ENCODE data around the gene SSBP2. TPM values are rescaled to one million over a fixed set of nuclear protein-coding genes. Genes with fewer than 3 reads are reported as not detected.
"Not testable (repeated sequence)": the region's sequence is repeated elsewhere in the genome, so short reads cannot be mapped to it uniquely, and the experiment has no call there.

SSBP2 gene
- total RNA-seq, 1 donor = 15.5 TPM

DNA sequence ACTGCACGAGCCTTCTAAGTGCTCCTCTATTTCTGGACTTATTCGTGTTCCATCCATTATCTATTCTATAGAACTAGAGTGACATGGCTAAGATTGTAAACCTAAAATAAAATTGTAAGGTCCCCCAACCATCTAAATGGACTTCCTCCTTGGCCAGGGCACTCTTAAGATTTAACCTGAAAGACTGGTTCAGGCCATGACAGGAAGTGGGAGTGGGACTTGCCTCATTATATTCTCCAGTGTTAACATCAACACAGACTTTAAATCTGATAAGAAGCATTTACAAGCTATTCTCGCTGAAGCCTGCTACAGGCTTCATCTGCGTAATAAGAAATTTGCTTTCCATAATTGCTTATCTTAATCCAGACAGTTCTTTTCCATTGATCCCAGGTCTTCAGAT, 117.0 kb downstream of the SSBP2 start:
- no peak overlapping the region for H3K4me3 ChIP-seq (ENCODE audit: low read depth, low read length)
- TF ChIP-seq, protein P1, sequence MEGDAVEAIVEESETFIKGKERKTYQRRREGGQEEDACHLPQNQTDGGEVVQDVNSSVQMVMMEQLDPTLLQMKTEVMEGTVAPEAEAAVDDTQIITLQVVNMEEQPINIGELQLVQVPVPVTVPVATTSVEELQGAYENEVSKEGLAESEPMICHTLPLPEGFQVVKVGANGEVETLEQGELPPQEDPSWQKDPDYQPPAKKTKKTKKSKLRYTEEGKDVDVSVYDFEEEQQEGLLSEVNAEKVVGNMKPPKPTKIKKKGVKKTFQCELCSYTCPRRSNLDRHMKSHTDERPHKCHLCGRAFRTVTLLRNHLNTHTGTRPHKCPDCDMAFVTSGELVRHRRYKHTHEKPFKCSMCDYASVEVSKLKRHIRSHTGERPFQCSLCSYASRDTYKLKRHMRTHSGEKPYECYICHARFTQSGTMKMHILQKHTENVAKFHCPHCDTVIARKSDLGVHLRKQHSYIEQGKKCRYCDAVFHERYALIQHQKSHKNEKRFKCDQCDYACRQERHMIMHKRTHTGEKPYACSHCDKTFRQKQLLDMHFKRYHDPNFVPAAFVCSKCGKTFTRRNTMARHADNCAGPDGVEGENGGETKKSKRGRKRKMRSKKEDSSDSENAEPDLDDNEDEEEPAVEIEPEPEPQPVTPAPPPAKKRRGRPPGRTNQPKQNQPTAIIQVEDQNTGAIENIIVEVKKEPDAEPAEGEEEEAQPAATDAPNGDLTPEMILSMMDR (IDR thresholded peaks at IDR 0.05; ENCODE audit: insufficient read depth, low read depth, low read length) = no peak
- DNase-seq (ENCODE audit: low read depth) = no peak

DNA sequence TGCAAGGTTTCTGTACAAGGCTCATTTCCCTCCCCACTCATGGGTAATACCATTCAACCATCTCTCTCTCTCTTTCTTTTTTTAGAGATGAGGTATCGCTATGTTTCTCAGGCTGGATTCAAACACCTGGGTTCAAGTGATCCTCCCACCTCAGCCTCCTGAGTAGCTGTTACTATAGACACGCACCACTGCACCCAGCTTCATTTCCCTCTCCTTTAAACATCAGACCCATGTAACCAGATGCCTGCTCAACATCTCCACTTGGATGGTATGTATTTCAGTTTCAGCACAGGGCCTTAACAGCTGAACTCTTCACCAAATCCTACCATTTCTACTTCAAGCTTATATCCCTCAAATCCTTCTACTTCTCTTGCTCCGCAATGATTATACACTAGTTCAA, 117.4 kb downstream of the SSBP2 start:
- DNase-seq (ENCODE audit: low read depth) = no peak
- TF ChIP-seq, protein P1 (IDR thresholded peaks at IDR 0.05; ENCODE audit: insufficient read depth, low read depth, low read length) = no peak
- no peak overlapping the region for H3K4me3 ChIP-seq (ENCODE audit: low read depth, low read length)

DNA sequence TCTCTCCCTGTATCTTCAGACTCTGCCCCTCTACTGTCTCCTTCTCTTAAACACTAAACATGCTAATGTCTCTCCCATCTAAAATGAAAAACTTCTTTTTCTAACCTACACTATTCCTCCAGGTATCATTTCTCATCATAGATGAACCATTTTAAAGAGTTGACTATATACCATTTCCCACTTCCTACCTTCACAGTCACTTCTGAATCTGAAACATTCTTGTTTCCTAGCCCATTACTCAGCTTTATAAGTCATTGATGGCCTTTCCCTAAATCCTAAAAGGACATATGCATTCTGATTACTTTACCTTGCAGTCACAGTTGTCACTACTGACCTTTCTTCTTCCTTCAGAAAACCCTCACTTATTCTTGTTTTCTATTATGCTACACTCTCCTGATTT, 118.2 kb downstream of the SSBP2 start:
- TF ChIP-seq, protein P1 (IDR thresholded peaks at IDR 0.05; ENCODE audit: insufficient read depth, low read depth, low read length) = no peak
- no peak overlapping the region for H3K4me3 ChIP-seq (ENCODE audit: low read depth, low read length)
- no peak for DNase-seq (ENCODE audit: low read depth)

DNA sequence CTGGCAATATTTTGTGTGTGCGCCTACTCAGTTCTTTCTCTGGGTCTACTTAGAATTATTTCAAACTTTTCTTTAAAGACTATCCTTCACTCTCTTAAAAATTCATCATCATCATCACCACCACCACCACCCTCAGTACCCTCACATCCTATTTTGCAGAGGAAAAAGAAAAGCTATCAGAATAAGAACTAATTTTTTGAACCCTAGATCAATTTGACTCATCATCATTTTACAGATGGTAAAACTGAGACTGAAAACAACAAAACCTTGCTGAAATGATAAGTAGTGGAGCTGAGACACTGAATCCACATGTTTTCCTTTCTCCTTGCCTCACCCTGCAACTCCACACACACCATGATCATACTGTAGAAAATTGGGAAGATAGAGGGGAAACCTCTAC, 119.3 kb downstream of the SSBP2 start:
- TF ChIP-seq, protein P1 (IDR thresholded peaks at IDR 0.05; ENCODE audit: insufficient read depth, low read depth, low read length) = no peak
- no peak overlapping the region for H3K4me3 ChIP-seq (ENCODE audit: low read depth, low read length)
- DNase-seq (ENCODE audit: low read depth) = no peak

DNA sequence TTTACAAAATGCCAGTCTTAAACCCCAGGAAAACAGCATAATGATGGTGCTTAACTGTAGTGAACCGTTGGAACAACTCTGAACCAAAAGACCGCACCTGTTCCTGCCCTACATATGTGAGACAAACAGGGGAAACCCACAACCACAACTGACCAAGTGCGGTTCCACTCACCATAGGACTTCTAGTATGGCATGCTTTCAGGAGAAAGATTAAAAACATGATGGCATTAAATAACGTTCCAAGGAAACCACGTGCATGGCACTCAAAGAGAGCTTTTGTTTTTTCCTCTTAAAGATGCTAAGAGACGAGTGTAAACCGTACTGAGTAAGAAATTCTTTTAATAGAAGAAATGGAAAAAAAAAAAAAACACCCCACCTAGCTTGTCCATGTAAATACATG, 119.8 kb downstream of the SSBP2 start:
- H3K4me3 ChIP-seq (ENCODE audit: low read depth, low read length) = no peak overlapping the region
- TF ChIP-seq, protein P1 (IDR thresholded peaks at IDR 0.05; ENCODE audit: insufficient read depth, low read depth, low read length) = no peak
- no peak for DNase-seq (ENCODE audit: low read depth)

DNA sequence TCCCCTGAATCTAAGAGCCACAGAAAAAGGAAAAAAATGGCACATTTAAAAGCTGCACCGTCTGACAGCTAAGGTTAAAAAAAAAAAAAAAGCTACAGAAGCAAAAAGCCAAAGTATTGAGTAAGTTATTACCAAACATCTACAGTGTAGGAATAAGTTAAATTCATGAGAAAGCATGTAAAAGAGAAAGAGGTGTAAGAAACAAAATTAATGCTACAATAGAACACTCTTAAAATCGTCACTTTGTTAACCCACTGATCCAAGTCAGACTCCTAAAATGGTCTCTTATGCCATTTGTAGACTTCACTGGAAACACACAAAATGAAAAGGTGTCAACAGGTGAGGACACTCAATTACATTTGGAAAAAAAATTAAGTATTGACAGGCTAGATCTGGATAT, 120.2 kb downstream of the SSBP2 start:
- H3K4me3 ChIP-seq (ENCODE audit: low read depth, low read length) = no peak overlapping the region
- no peak for DNase-seq (ENCODE audit: low read depth)
- TF ChIP-seq, protein P1 (IDR thresholded peaks at IDR 0.05; ENCODE audit: insufficient read depth, low read depth, low read length) = no peak

DNA sequence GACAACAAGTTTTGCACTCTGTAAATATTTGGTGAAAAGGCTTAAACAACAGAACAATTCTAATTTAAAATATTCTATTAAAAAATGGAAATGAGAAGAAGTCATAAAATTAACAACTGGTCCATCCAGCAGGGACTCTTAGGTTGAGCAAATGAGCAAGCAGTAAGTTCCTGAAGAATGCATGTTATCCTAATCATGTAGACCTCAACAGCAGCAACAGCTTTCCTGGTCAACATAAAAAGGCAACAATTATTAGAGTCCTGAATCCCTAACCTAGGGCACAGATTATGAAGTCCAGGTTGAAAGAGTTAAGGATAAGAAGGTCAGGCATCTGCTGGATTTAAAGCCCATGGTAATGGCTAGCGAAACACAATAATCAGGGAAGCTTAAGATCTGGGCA, 120.9 kb downstream of the SSBP2 start:
- H3K4me3 ChIP-seq (ENCODE audit: low read depth, low read length) = no peak overlapping the region
- TF ChIP-seq, protein P1 (IDR thresholded peaks at IDR 0.05; ENCODE audit: insufficient read depth, low read depth, low read length) = no peak
- DNase-seq (ENCODE audit: low read depth) = no peak

DNA sequence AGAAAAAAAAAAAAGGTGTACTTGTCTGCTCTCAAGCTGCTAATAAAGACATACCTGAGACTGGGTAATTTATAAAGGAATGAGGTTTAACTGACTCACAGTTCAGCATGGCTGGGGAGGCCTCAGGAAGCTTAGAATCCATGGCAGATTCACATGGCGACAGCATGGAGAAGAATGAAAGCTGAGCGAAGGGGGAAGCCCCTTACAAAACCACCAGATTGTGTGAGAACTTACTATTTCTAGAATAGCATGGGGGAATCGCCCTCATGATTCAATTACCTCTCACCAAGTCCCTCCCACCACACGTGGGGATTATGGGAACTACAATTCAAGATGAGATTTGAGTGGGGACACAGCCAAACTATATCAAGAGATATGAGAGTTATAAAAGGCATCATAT, 122.8 kb downstream of the SSBP2 start:
- not testable (repeated sequence) for H3K4me3 ChIP-seq (ENCODE audit: low read depth, low read length); DNase-seq (ENCODE audit: low read depth)
